HK-2 (cell line): ENCODE data around the gene PRKCH.
"Not testable (repeated sequence)": the region's sequence is repeated elsewhere in the genome, so short reads cannot be mapped to it uniquely, and the experiment has no call there.

Source experiments
- DNase-seq: peaks from one replicate; pipeline ENCODE4 v3.0.0-alpha.2; 2018; ENCODE audit not compliant: unreplicated experiment

PRKCH gene

GRCh38 chr14:61454545-61454944, 133.2 kb downstream of the PRKCH start:
- DNase-seq: no peak

GRCh38 chr14:61455351-61455750, 134.0 kb downstream of the PRKCH start:
- DNase-seq: no peak

- DNase-seq: peak; percentile 79
These were observed 135.3 kb downstream of the PRKCH start for GRCh38 chr14:61456720-61457119.

- no peak for DNase-seq
These were observed 137.4 kb downstream of the PRKCH start for GRCh38 chr14:61458766-61459165.

DNA sequence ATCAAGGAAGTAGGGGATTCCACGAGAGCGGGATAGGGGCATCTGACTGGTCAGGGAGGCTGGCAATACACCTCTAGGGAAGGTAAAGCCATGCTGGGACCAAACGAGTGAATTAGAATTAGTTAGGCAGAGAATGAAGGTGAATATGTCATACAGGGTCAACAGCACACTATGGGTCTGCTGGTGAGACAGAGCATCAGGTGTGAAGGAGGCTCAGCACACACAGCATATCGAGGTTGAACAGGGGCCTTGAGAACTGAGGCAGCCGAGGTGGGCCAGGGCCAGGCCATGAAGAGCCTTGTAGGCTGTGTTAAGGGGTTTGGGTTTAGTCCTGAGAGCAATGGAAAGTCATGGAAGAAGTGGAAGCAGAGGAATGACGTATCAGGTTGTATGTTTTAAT, 137.8 kb downstream of the PRKCH start:
- DNase-seq: no peak

DNA sequence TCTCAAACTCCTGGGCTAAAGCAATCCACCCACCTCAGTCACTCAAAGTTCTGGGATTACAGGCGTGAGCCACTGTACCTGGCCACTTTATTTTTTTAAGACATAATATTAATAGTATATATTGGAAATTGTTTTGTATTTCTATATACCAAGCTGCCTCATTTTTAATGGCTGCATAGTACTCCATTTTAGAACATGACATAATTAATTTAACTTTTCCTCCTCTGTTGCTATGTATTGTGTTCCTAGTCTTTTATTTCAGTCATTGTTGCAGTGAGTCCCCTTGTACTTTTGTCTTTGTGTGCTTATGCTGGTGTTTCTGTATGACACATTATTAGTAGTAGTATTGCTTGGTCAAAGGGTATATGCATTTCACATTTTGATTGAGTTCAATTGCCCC, 138.7 kb downstream of the PRKCH start:
- DNase-seq: no peak

GRCh38 chr14:61460718-61461611, 139.6 kb downstream of the PRKCH start:
- peak; percentile 74 for DNase-seq

GRCh38 chr14:61461808-61462275, 140.5 kb downstream of the PRKCH start:
- DNase-seq: no peak

GRCh38 chr14:61462566-61463193, 141.3 kb downstream of the PRKCH start:
- DNase-seq: peak; percentile 41

GRCh38 chr14:61463664-61464285, 142.4 kb downstream of the PRKCH start:
- DNase-seq: no peak

GRCh38 chr14:61464539-61465320, 143.4 kb downstream of the PRKCH start:
- not testable (repeated sequence) for DNase-seq

DNA sequence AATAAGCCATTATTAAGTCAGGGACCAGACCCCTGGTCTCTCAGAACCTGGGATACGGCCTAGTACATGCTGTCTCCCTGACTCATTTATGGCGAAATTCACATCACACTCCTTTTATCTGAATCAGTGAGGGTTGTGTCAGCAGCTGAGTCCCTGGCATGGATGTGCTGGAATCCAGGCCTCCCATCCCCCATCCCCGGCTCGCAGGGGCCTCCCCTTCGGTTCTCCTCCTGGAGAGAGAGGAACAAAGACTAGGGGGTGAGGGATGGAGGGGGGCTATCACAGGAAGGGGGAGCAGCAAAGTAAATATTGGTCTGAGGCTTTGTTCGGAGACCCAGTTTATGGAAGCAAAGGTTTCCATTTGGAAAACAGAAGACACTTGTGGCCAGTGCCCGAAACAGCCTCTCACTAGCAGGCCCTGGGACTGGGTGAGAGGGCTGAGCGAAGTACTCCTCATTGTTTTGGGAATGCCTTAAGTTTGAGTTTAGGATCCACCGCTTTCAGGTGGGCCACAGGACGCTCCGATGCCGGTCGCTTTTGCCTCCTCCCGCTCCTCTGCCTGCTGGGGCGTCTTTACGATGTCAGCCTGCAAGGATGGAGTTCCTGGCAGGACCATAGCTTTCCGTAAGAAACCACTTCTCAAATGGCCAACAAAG, 145.0 kb downstream of the PRKCH start:
- peak; percentile 66 for DNase-seq

DNA sequence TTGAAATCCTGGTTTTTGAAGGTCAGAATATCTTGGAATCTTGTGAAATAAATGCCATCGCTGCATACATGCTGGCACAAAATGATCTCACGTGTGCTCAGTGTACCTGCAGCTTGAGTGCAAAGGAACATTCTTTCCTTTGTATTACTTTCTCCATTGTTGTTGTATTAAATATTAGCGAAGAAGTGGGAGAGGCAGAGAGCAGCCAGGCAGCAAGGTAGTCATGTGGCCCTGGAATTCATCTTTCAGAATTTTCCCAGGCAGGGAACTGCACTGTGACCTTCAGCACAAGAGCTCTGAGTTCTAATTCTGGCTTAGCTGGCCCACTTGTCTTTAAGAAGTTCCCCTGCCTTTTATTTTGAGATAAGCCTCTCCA, 145.5 kb downstream of the PRKCH start:
- no peak for DNase-seq

GRCh38 chr14:61467296-61467695, 145.9 kb downstream of the PRKCH start:
- no peak for DNase-seq

DNA sequence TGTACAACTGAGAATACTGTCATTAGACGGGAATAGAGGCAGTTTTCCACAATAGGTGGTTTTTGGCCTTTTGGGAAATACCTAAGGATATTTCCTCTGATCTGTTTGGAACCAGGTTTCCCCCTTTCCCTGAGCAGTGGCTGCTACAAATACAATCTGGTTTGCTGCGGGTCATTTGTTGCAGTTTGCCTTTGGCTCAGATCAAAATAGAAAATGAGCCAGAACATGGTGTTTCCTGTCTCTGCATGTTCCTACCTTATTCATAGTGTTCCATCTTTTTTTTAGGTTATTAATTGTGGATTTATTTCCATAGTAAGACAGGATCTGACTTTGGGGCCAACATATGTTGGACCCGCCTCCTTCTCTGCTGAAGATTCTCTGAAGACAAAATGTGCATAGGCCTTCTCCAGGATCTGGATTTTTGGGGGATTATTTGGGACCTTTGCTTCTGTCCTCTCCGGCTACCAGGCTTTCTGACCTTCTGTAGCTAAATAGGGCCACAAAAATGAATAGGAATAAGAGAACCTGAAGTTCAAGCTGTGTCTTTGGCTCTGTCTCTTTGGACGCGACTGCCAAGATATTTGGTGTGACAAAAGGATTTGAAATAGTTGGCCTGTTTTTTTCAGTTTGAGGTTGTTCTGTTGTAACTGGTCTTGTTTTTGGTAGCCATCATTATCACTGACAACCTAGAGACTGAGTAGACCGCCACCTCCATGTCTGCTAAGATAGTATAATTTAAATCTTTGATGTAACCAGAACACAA, 146.9 kb downstream of the PRKCH start:
- DNase-seq: no peak

DNA sequence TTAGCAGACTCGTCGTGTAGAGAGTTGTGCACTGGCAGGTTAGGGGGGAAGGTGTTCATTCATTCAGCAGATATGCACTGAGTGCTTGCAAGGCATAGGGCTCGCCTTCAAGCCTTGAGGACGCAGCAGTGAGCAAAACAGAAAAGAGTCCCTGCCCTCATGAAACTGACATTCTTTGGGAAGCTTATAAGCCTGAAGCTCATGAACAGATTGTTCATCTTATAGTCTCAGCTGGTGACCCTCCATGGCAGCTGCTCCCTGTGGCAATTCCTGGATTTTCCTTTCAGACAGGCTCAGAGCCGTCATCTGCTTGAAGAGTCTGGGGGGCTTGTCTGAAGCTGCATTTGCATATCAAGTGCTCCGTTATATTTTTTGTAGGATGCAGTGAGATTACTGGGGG, 148.4 kb downstream of the PRKCH start:
- DNase-seq: no peak

GRCh38 chr14:61470261-61470960, 149.0 kb downstream of the PRKCH start:
- DNase-seq: peak; percentile 55

DNA sequence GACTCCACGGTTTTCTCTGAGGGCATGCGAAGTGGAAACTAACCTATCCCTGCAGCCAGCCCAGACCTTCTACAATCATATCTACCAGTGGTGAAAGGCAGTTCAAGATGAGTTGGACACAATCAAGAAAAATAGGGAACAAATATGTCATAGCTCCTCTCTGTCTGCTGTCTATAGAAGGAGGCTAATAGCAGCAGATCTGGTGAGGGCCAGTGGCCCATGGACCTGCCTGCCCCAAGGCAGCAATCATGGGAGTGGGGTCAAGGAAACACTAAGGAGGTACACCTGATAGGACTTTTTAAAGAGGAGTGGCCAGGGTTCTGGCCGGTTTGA, 149.5 kb downstream of the PRKCH start:
- DNase-seq: peak; percentile 51

DNA sequence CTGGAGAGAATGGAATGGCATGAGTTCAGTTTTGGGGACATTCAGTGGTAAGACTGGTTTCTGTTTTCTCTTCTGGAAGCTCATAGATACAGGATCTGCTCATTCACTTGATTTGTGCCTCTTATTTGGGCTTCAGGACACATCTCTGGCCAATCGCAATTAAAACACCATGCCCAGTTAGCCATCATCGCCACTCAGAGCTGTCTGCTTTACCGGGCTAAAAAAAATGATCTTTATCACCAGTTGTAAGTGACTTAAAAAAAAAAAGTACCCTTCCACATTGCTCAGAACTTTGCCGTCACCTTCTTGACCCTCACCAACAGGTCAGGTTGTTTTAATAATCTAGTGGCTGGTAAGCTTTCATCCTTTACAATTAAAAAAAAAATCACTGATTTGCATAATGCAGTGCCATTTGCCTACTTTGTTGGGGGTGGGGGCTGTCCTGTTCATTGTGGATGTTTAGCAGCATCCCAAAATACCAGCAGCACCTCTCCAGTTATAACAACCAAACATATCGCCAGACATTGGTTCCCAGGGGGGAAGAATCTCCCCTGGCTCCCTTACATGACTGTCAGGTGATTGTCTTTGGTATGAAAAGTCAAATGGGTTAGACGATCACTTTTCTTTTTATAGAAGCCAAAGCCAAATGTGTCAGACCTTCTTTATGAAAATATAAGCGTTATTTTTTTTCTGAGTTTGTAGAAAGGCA, 150.1 kb downstream of the PRKCH start:
- no peak for DNase-seq
